Transverse colon (tissue), 4 donors: Measurements from ENCODE around the gene GALR2. TPM values are rescaled to one million over a fixed set of nuclear protein-coding genes. Genes with fewer than 3 reads are reported as not detected.

Source experiments
- DNase-seq: peaks from one replicate; pipeline ENCODE4 v3.0.0-alpha.2; 2019
- H3K27ac ChIP-seq, 4 donors: fragments of 200-600 bp; sonication (generic); 2 replicates each; pipeline ENCODE4 v1.5.1; 2016 to 2018; ENCODE audit warnings: inconsistent platforms in 4 of 4
- H3K27me3 ChIP-seq: fragments of 200-600 bp; sonication (generic); 2 replicates; pipeline ENCODE4 v1.5.1; 2017; ENCODE audit warnings: inconsistent platforms
- H3K36me3 ChIP-seq, 4 donors: fragments of 200-600 bp; sonication (generic); 2 replicates each; pipeline ENCODE4 v1.5.1; 2017 to 2019; ENCODE audit warnings: inconsistent platforms in 4 of 4
- H3K4me1 ChIP-seq, 4 donors: fragments of 200-600 bp; sonication (generic); 2 replicates each; pipeline ENCODE4 v1.5.1; 2017 to 2020; ENCODE audit warnings: inconsistent platforms in 4 of 4
- H3K4me3 ChIP-seq, 4 donors: fragments of 200-600 bp; sonication (generic); 1 replicate in 1 of 4; 2 replicates in 3 of 4; pipeline versions ENCODE4 v1.5.1 to v1.6.1; 2017 to 2019; ENCODE audit warnings: inconsistent platforms in 4 of 4
- H3K9me3 ChIP-seq, 2 donors: fragments of 200-600 bp; sonication (generic); 2 replicates each; pipeline ENCODE4 v1.5.1; 2017 to 2019; ENCODE audit warnings: inconsistent platforms in 2 of 2
- EP300 ChIP-seq: sonication (generic); formaldehyde crosslinking; IDR thresholded peaks from one replicate; pipeline ENCODE4 v1.6.1; 2017; ENCODE audit warnings: antibody characterized with exemption, low read depth
- POLR2A ChIP-seq: fragments of 450-650 bp; IDR thresholded peaks from one replicate; pipeline ENCODE4 v1.6.1; 2016; ENCODE audit warnings: antibody characterized with exemption, mild to moderate bottlenecking, moderate library complexity
- POLR2AphosphoS5 ChIP-seq, 3 donors: sonication (generic); formaldehyde crosslinking; IDR thresholded peaks; one replicate each; pipeline ENCODE4 v1.6.1; 2016; ENCODE audit warnings: antibody characterized with exemption in 3 of 3
- WGBS, 2 donors: methylation state at CpG; one replicate each; pipeline ENCODE4 v1.1.5; 2018; ENCODE audit warnings: low coverage in 1 of 2; 5-methylcytosine and 5-hydroxymethylcytosine counted together
- in situ Hi-C, 4 donors: fragments of 200-750 bp; cut with MboI; loops; one replicate each; pipeline versions ENCODE4 v1.15.0 to v1.15.1; 2017; ENCODE audit warnings: low sequenced_read_pairs in 3 of 4, low pct_ligation_motif_present in 1 of 4, low pct_unique_long_range_greater_than_20kb in 1 of 4
- intact Hi-C: fragments of 100-400 bp; cut with DNase I; formaldehyde crosslinking; loops from one replicate; pipeline ENCODE4 v1.15.1; 2023; ENCODE audit warnings: low total_unique reads
- small RNA-seq, 4 donors: library from RNA; depleted of rRNA; stranded (forward); fragments of <200 nt; gene quantifications; one replicate each; pipeline ENCODE3, GENCODE V24; 2016
- total RNA-seq, 4 donors: library from RNA; depleted of rRNA; stranded (reverse); fragments of >200 nt; gene quantifications; one replicate each; pipeline ENCODE4 v1.1.0, GENCODE V29; 2016
- TF ChIP-seq, protein P1 (sequence below), 5 experiments: fragments of 200-600 bp in 3 of 5; fragments of 450-650 bp in 2 of 5; sonication (generic) in 3 of 5; IDR thresholded peaks; 1 replicate in 2 of 5; 2 replicates in 3 of 5; pipeline ENCODE4 v1.5.1; 2016 to 2017; ENCODE audit warnings: antibody characterized with exemption in 5 of 5, inconsistent platforms in 3 of 5, mild to moderate bottlenecking in 2 of 5, moderate library complexity in 1 of 5

GALR2 gene
- total RNA-seq, 4 donors from 2014 or later = 1.9 to 10.0 (median 3.2) TPM; not detected in 1

DNA sequence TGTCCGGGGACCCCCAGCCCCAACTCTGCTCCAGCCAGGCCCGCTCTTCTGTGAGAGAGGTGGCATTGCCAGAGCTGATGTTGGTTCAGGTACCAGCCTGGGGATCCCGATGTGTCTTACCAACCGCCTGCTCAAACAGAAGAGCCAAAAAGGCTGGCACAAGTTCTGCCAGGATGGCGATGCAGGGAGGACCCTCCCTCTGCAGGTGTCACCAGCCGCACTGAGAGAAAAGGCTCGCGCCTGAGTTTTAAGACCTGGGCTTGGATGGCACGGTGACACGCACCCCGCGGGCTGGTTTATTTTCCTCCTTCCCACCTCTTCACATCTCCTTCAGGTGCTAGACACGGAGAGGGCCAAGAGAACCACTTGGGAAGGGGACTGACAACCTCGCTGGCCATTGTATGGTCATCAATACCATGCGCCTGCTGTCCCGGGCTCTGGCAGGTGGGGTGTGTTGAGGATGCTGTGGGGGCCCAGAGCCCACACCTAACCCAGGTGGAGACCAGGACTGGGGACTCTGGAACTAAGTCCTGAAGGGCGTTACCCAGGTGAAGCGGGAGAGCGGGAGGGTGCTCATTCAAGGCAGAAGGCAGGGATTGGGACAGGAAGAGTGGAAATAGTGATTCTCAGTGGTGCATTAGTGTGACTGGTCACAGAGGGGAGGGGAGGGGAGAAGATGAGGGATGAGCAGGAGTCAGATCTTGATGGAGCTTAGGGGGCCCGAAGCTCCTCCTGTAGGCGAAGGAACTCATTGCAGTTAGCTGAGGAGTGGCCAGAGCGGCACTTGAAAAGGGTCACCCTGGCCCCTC, 50.2 kb downstream of the GALR2 start:
- Histone ChIP-seq H3K36me3 (no peaks in the 10 kb centered on the region), H3K9me3 (no peaks in the 10 kb centered on the region), H3K4me3 (no peak overlapping the region), H3K27ac (no peak overlapping the region), H3K27me3 (no peaks in the 10 kb centered on the region), H3K4me1 (peaks cover 0 to 10% (median 6%) of the 10 kb centered on the region in 4 donors)
- in situ Hi-C loops = loop anchor here (5.0 to 10.0 kb wide), 3 partner anchors 60 to 160 kb away; no protein-coding TSS in a partner anchor
- 56 to 87% methylated on average over 3 to 22 of the region's 22 CpGs for WGBS, 2 donors
- TF ChIP-seq POLR2AphosphoS5 (IDR thresholded peaks at IDR 0.05) (no peak), POLR2A (no peak), EP300 (no peak)
- TF ChIP-seq, protein P1, sequence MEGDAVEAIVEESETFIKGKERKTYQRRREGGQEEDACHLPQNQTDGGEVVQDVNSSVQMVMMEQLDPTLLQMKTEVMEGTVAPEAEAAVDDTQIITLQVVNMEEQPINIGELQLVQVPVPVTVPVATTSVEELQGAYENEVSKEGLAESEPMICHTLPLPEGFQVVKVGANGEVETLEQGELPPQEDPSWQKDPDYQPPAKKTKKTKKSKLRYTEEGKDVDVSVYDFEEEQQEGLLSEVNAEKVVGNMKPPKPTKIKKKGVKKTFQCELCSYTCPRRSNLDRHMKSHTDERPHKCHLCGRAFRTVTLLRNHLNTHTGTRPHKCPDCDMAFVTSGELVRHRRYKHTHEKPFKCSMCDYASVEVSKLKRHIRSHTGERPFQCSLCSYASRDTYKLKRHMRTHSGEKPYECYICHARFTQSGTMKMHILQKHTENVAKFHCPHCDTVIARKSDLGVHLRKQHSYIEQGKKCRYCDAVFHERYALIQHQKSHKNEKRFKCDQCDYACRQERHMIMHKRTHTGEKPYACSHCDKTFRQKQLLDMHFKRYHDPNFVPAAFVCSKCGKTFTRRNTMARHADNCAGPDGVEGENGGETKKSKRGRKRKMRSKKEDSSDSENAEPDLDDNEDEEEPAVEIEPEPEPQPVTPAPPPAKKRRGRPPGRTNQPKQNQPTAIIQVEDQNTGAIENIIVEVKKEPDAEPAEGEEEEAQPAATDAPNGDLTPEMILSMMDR (IDR thresholded peaks at IDR 0.05) = no peak
- intact Hi-C loops = loop anchor here (5.0 kb wide), 1 partner anchor 153 kb away; no protein-coding TSS in a partner anchor
- no peak for DNase-seq

GRCh38 chr17:76125391-76125675, 50.8 kb downstream of the GALR2 start:
- intact Hi-C loops = no loop called here

DNA sequence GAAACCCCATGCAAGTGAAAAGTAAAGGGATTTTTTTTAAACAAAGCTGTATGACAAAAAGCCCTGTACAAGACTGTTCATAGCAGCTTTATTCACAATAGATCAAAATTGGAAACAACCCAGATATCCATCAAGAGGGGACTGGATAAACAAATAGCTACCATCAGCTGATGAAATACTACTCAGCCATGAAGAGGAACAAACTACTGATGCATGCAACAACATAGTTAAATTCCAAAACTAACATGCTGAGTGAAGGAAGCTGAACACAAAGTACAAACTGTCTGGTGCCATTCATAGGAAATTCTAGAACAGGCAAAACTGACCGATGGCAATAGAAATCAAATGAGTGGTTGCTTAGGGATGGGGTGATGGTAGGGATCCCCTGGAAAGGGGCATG, 51.3 kb downstream of the GALR2 start:
- intact Hi-C loops = no loop called here
- in situ Hi-C loops = loop anchor here in 3 of 4 donors (10.0 kb wide), 2 partner anchors 59 to 159 kb away; no protein-coding TSS in a partner anchor
- no peak for TF ChIP-seq POLR2A
- no peak for TF ChIP-seq EP300
- TF ChIP-seq, protein P1 (IDR thresholded peaks at IDR 0.05) = no peak
- TF ChIP-seq POLR2AphosphoS5 (IDR thresholded peaks at IDR 0.05) = no peak

More at GRCh38 chr17:76125391-76125675, 50.8 kb downstream of the GALR2 start:
- Histone ChIP-seq H3K27me3 (no peaks in the 10 kb centered on the region), H3K36me3 (no peaks in the 10 kb centered on the region), H3K4me3 (no peak overlapping the region), H3K4me1 (peaks cover 0 to 10% (median 6%) of the 10 kb centered on the region in 4 donors), H3K9me3 (no peaks in the 10 kb centered on the region), H3K27ac (no peak overlapping the region)
- DNase-seq = no peak
- TF ChIP-seq EP300 = no peak
- no peak for TF ChIP-seq POLR2AphosphoS5 (IDR thresholded peaks at IDR 0.05)
- TF ChIP-seq, protein P1 (IDR thresholded peaks at IDR 0.05) = no peak
- TF ChIP-seq POLR2A = no peak
- in situ Hi-C loops = loop anchor here in 3 of 4 donors (10.0 kb wide), 2 partner anchors 59 to 159 kb away; no protein-coding TSS in a partner anchor
- 92 to 94% methylated on average over 3 to 5 of the region's 5 CpGs for WGBS, 2 donors

More for the DNA sequence above, 51.3 kb downstream of the GALR2 start:
- H3K4me1 ChIP-seq = peaks cover 0 to 10% (median 6%) of the 10 kb centered on the region in 4 donors
- no peak overlapping the region for H3K27ac ChIP-seq
- no peak for DNase-seq
- no peak overlapping the region for H3K4me3 ChIP-seq
- WGBS, 2 donors = 88 to 98% methylated on average over 1 of the region's 1 CpG
- no peaks in the 10 kb centered on the region for H3K9me3 ChIP-seq
- peaks cover 2% of the 10 kb centered on the region for H3K27me3 ChIP-seq
- no peaks in the 10 kb centered on the region for H3K36me3 ChIP-seq

Small RNA genes within 50 kb of the gene (small RNA-seq; reads per million reads assigned to genes)
- gene MIR6868 = 0 to 0.28 (median 0) reads per million in 4 donors

Other genes starting within 250 kb of the GALR2 start
- gene UNC13D, start 230.4 kb upstream of the GALR2 start, total RNA-seq = 10 to 100 TPM in 3 of 4 donors, 1 to 10 TPM in 1; 3.0 to 48.3 (median 16.2) TPM
- 10 to 100 TPM; 27.7 to 75.1 (median 56.8) TPM for gene WBP2, start 219.4 kb upstream of the GALR2 start, total RNA-seq
- 100 to 1,000 TPM in 1 of 4 donors, 10 to 100 TPM in 3; 38.6 to 118 (median 41.0) TPM for gene TRIM47, start 196.2 kb upstream of the GALR2 start, total RNA-seq
- gene TRIM65, start 177.8 kb upstream of the GALR2 start, total RNA-seq = 10 to 100 TPM; 16.8 to 21.7 (median 20.5) TPM
- 100 to 1,000 TPM in 1 of 4 donors, 10 to 100 TPM in 3; 40.6 to 117 (median 48.5) TPM for gene MRPL38, start 169.9 kb upstream of the GALR2 start, total RNA-seq
- 10 to 100 TPM in 2 of 4 donors, 1 to 10 TPM in 2; 2.9 to 29.9 (median 7.9) TPM for gene FBF1, start 133.7 kb upstream of the GALR2 start, total RNA-seq
- 100 to 1,000 TPM in 3 of 4 donors, 10 to 100 TPM in 1; 37.0 to 254 (median 212) TPM for gene ACOX1, start 95.6 kb upstream of the GALR2 start, total RNA-seq
- gene TEN1, start 95.5 kb upstream of the GALR2 start, total RNA-seq = 100 to 1,000 TPM in 1 of 4 donors, 10 to 100 TPM in 3; 18.7 to 137 (median 20.7) TPM
- 10 to 100 TPM in 2 of 4 donors, 1 to 10 TPM in 1, not detected in 1; 5.4 to 24.6 (median 16.9) TPM for gene CDK3, start 73.9 kb upstream of the GALR2 start, total RNA-seq
- gene EVPL, start 47.5 kb upstream of the GALR2 start, total RNA-seq = 10 to 100 TPM; 17.1 to 23.7 (median 20.6) TPM
- gene SRP68, start 2.3 kb upstream of the GALR2 start, total RNA-seq = 10 to 100 TPM; 11.6 to 44.8 (median 30.4) TPM
- gene ZACN, start 4.4 kb downstream of the GALR2 start, total RNA-seq = under 1 TPM in 1 of 4 donors, not detected in 3; 0.40 TPM
- gene EXOC7, start 29.0 kb downstream of the GALR2 start, total RNA-seq = 100 to 1,000 TPM in 2 of 4 donors, 10 to 100 TPM in 2; 88.0 to 143 (median 105) TPM
- 1 to 10 TPM in 2 of 4 donors, under 1 TPM in 1, not detected in 1; 0.82 to 7.4 (median 1.9) TPM for gene FOXJ1, start 66.5 kb downstream of the GALR2 start, total RNA-seq
- 100 to 1,000 TPM in 1 of 4 donors, 10 to 100 TPM in 3; 32.5 to 164 (median 54.8) TPM for gene RNF157, start 165.7 kb downstream of the GALR2 start, total RNA-seq
- 10 to 100 TPM; 25.5 to 51.2 (median 34.5) TPM for gene UBALD2, start 190.6 kb downstream of the GALR2 start, total RNA-seq
- 1 to 10 TPM; 1.6 to 2.6 (median 2.0) TPM for gene QRICH2, start 233.5 kb downstream of the GALR2 start, total RNA-seq